ENCODE results near the gene KRT13. TPM values are rescaled to one million over a fixed set of nuclear protein-coding genes. Genes with fewer than 3 reads are reported as not detected.

The KRT13 gene
- total and polyA plus RNA-seq, 9 of the 15 experiments (the other 6 are each of a cell fraction or from before 2014, with no cell fraction given), result 0.11 to 1.1 (median 0.24) TPM; not detected in 3

GRCh38 chr17:41505809-41506767, 676 bp upstream of the KRT13 start:
- Histone ChIP-seq H3K4me1 (replicated peaks in 1 of 2; ENCODE audit: control insufficient read depth in 2 of 2, insufficient read depth in 2 of 2, low read length in 2 of 2) (peaks cover 38 to 42% of the 10 kb centered on the region in 2 experiments), H3K9me3 (replicated peaks; ENCODE audit: control insufficient read depth, insufficient read depth, low read depth, low read length) (no peaks in the 10 kb centered on the region), H3K27me3 (ENCODE audit: control insufficient read depth in 2 of 2, insufficient read depth in 2 of 2, low read length in 2 of 2) (no peaks in the 10 kb centered on the region), H2AFZ (ENCODE audit: low read depth, low read length) (peak overlapping the region; percentile 81), H3K4me2 (ENCODE audit: insufficient read depth, low read length) (peak overlapping the region; percentile 17; the same call in 1 of the 2 replicates), H3K36me3 (ENCODE audit: control insufficient read depth, insufficient read depth, low read length) (no peaks in the 10 kb centered on the region; the same call in 2 of the 3 replicates), H3K79me2 (ENCODE audit: control insufficient read depth, insufficient read depth, low read length) (no peaks in the 10 kb centered on the region), H4K20me1 (replicated peaks; ENCODE audit: control insufficient read depth, insufficient read depth, low read length) (no peaks in the 10 kb centered on the region), H3K27ac (ENCODE audit: extremely low read depth, low read depth, low read length) (no peak overlapping the region), H3K9me1 (ENCODE audit: control insufficient read depth, insufficient read depth, low read length) (no peaks in the 10 kb centered on the region), H3K4me3 (no peak overlapping the region), H3K9ac (ENCODE audit: insufficient read depth in 1 of 2, low read depth in 2 of 2, low read length in 2 of 2) (peak overlapping the region in 1 of 2 experiments; percentile 10; a peak in 1 of 4 replicates)
- POLR2A ChIA-PET, result interaction anchor here (0.6 to 1.2 kb wide), 6 partner anchors 10 to 975 kb away, joined by 3 to 4 read pairs (median 3); no protein-coding TSS in a partner anchor
- in situ Hi-C loops (cut with MboI) (no loop called here), intact Hi-C loops (cut with micrococcal nuclease) (no loop called here)
- DNase-seq (ENCODE audit: extremely low read depth in 1 of 4, low spot score in 3 of 4) (peak in 2 of 4 experiments; percentile 49 to 58), ATAC-seq (peak; percentile 68), FAIRE-seq (peak; percentile 73)
- 27% methylated on average over 14 of the region's 14 CpGs for WGBS (ENCODE audit: insufficient coverage, low coverage, missing lambda C conversion rate)
- CTCF ChIA-PET (ENCODE audit: low intra/inter-chr PET ratio), result no interaction called here
- no TSS peak for BruUV-seq (replicated peaks)
- TF ChIP-seq MTF1 (CRISPR knock-in tag; IDR thresholded peaks at IDR 0.05; ENCODE audit: borderline replicate concordance), result no peak
- TF ChIP-seq VEZF1 (CRISPR knock-in tag; IDR thresholded peaks at IDR 0.05), result no peak
- TF ChIP-seq NCOA2 (IDR thresholded peaks at IDR 0.05; ENCODE audit: partially characterized antibody in 2 of 2), result peak in 1 of 2 experiments; percentile 97
- TF ChIP-seq U2AF2 (optimal IDR thresholded peaks at IDR 0.05; ENCODE audit: low read depth, low read length), result no peak
- no peak for TF ChIP-seq ZEB2 (IDR thresholded peaks at IDR 0.05)
- TF ChIP-seq, protein P1, sequence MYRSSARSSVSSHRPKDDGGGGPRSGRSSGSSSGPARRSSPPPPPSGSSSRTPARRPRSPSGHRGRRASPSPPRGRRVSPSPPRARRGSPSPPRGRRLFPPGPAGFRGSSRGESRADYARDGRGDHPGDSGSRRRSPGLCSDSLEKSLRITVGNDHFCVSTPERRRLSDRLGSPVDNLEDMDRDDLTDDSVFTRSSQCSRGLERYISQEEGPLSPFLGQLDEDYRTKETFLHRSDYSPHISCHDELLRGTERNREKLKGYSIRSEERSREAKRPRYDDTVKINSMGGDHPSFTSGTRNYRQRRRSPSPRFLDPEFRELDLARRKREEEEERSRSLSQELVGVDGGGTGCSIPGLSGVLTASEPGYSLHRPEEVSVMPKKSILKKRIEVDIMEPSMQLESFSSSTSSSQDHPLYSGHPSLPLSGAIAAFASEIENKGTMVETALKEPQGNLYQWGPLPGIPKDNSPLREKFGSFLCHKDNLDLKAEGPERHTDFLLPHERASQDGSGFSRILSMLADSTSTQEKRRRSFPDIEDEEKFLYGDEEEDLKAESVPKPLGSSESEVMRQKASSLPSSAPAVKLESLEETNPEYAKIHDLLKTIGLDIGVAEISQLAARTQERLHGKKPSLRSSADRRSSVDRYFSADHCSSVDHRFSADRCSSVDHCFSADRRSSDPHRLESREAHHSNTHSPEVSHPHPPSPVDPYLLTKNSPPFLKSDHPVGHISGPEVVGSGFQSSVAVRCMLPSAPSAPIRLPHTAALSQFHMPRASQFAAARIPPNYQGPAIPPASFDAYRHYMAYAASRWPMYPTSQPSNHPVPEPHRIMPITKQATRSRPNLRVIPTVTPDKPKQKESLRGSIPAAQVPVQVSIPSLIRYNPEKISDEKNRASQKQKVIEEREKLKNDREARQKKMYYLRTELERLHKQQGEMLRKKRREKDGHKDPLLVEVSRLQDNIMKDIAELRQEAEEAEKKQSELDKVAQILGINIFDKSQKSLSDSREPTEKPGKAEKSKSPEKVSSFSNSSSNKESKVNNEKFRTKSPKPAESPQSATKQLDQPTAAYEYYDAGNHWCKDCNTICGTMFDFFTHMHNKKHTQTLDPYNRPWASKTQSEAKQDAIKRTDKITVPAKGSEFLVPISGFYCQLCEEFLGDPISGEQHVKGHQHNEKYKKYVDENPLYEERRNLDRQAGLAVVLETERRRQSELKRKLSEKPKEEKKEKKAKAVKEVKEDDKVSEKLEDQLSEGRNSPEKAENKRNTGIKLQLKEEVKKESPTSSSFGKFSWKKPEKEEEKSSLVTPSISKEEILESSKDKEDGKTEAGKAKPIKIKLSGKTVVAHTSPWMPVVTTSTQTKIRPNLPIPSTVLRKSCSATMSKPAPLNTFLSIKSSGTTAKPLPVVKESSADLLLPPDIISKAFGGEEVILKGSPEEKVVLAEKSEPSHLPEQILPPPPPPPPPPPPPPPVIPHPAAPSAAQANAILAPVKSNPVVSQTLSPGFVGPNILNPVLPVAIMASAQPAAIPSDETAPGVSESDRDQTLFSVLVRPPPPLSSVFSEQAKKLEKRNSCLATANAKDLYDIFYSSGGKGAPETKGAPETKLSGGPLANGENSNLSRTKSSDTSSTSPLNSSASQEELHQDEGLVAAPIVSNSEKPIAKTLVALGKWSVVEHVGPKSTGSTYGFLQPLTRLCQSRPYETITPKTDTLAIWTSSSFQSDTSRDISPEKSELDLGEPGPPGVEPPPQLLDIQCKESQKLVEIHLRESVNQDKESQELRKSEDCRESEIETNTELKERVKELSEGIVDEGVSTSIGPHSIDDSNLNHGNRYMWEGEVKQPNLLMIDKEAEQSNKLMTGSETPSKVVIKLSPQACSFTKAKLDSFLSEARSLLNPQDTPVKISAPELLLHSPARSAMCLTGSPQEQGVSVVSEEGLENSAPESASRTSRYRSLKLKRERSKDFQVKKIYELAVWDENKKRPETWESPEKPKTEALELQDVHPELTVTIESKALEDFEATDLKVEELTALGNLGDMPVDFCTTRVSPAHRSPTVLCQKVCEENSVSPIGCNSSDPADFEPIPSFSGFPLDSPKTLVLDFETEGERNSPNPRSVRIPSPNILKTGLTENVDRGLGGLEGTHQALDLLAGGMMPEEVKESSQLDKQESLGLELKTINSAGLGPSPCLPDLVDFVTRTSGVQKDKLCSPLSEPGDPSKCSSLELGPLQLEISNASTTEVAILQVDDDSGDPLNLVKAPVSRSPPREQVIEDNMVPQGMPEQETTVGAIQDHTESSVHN (IDR thresholded peaks at IDR 0.05; ENCODE audit: borderline replicate concordance in 1 of 2, low read depth in 1 of 2), result no peak
- TF ChIP-seq HDAC6 (IDR thresholded peaks at IDR 0.05; ENCODE audit: low read depth, low read length), result no peak
- TF ChIP-seq JUND (IDR thresholded peaks at IDR 0.05; ENCODE audit: borderline replicate concordance, low read depth, low read length), result peak; percentile 40; the same call in 1 of the 2 replicates
- no peak; the same call in 2 of the 3 replicates for TF ChIP-seq JUND (tag; IDR thresholded peaks at IDR 0.05; ENCODE audit: borderline replicate concordance, low read depth, low read length)
- TF ChIP-seq BRF1 (IDR thresholded peaks at IDR 0.05; ENCODE audit: borderline replicate concordance, extremely low read depth, insufficient read length), result no peak
